Liver (tissue), 9 donors: Measurements from ENCODE around the gene SLC6A18. TPM values are rescaled to one million over a fixed set of nuclear protein-coding genes. Genes with fewer than 3 reads are reported as not detected.

Experiments used
- DNase-seq: peaks from one replicate; pipeline ENCODE4 v3.0.0-alpha.2; 2017; ENCODE audit warnings: low spot score
- H3K27ac ChIP-seq, 2 donors: one replicate each; pipeline ENCODE4 v1.7.0; 2013; ENCODE audit warnings: inconsistent platforms in 2 of 2, low read length in 2 of 2, control low read depth in 1 of 2, low read depth in 1 of 2, mild to moderate bottlenecking in 1 of 2
- H3K27me3 ChIP-seq, 4 donors: one replicate each; pipeline versions ENCODE4 v1.6.1 to v1.7.0; 2013; ENCODE audit warnings: low read length in 3 of 4, inconsistent platforms in 1 of 4, mild to moderate bottlenecking in 1 of 4, moderate library complexity in 1 of 4; ENCODE audit not compliant: control insufficient read depth in 4 of 4, insufficient read depth in 4 of 4
- H3K36me3 ChIP-seq, 4 donors: one replicate each; pipeline versions ENCODE4 v1.6.1 to v1.7.0; 2013; ENCODE audit warnings: low read length in 3 of 4, mild to moderate bottlenecking in 3 of 4, low read depth in 1 of 4, moderate library complexity in 1 of 4; ENCODE audit not compliant: control insufficient read depth in 4 of 4, insufficient read depth in 3 of 4
- H3K4me1 ChIP-seq, 4 donors: one replicate each; pipeline versions ENCODE4 v1.6.1 to v1.7.0; 2013; ENCODE audit warnings: low read length in 3 of 4, mild to moderate bottlenecking in 3 of 4, moderate library complexity in 1 of 4; ENCODE audit not compliant: control insufficient read depth in 4 of 4, insufficient read depth in 4 of 4
- H3K4me3 ChIP-seq, 3 donors: one replicate each; pipeline versions ENCODE4 v1.6.1 to v1.7.0; 2013; ENCODE audit warnings: low read length in 3 of 3, control low read depth in 1 of 3, low read depth in 1 of 3, mild to moderate bottlenecking in 1 of 3
- H3K9ac ChIP-seq, 2 donors: one replicate each; pipeline ENCODE4 v1.7.0; 2013; ENCODE audit warnings: low read length in 2 of 2, mild to moderate bottlenecking in 2 of 2, moderate library complexity in 2 of 2, control low read depth in 1 of 2, low read depth in 1 of 2
- H3K9me3 ChIP-seq, 4 donors: one replicate each; pipeline versions ENCODE4 v1.6.1 to v1.7.0; 2013; ENCODE audit warnings: low read length in 3 of 4; ENCODE audit not compliant: control insufficient read depth in 4 of 4
- EGR1 ChIP-seq, 2 donors: IDR thresholded peaks; 2 replicates each; pipeline ENCODE4 v1.6.1; 2016 to 2018; ENCODE audit warnings: antibody characterized with exemption in 2 of 2, low read depth in 2 of 2
- FOXA1 ChIP-seq: IDR thresholded peaks from 2 replicates; pipeline ENCODE4 v1.6.1; 2016; ENCODE audit warnings: antibody characterized with exemption
- FOXA2 ChIP-seq: IDR thresholded peaks from 2 replicates; pipeline ENCODE4 v1.6.1; 2016; ENCODE audit warnings: antibody characterized with exemption
- GABPA ChIP-seq, 2 donors: IDR thresholded peaks in 1 of 2; conservative IDR thresholded peaks in 1 of 2; 2 replicates each; pipeline ENCODE4 v1.6.1; 2016; ENCODE audit warnings: antibody characterized with exemption in 2 of 2, mild to moderate bottlenecking in 1 of 2, moderate library complexity in 1 of 2
- HNF4A ChIP-seq, 2 donors: conservative IDR thresholded peaks; 2 replicates each; pipeline ENCODE4 v1.6.1; 2016; ENCODE audit warnings: antibody characterized with exemption in 2 of 2, mild to moderate bottlenecking in 2 of 2
- HNF4G ChIP-seq: IDR thresholded peaks from 2 replicates; pipeline ENCODE4 v1.6.1; 2016; ENCODE audit warnings: antibody characterized with exemption
- JUND ChIP-seq, 2 donors: IDR thresholded peaks; 2 replicates each; pipeline ENCODE4 v1.6.1; 2016; ENCODE audit warnings: antibody characterized with exemption in 2 of 2
- NR2F2 ChIP-seq: IDR thresholded peaks from 2 replicates; pipeline ENCODE4 v1.6.1; 2016; ENCODE audit warnings: antibody characterized with exemption
- RAD21 ChIP-seq, 2 donors: IDR thresholded peaks; 2 replicates each; pipeline ENCODE4 v1.6.1; 2016; ENCODE audit warnings: antibody characterized with exemption in 2 of 2, mild to moderate bottlenecking in 2 of 2
- RXRA ChIP-seq, 2 donors: IDR thresholded peaks; 2 replicates each; pipeline ENCODE4 v1.6.1; 2017 to 2018; ENCODE audit warnings: antibody characterized with exemption in 2 of 2, mild to moderate bottlenecking in 1 of 2
- SP1 ChIP-seq: IDR thresholded peaks from 2 replicates; pipeline ENCODE4 v1.6.1; 2018; ENCODE audit warnings: antibody characterized with exemption, mild to moderate bottlenecking
- YY1 ChIP-seq: IDR thresholded peaks from 2 replicates; pipeline ENCODE4 v1.6.1; 2016; ENCODE audit warnings: antibody characterized with exemption, mild to moderate bottlenecking
- whole genome bisulfite sequencing: extraction: QIAGEN DNeasy Blood & Tissue Kit; methylation state at CpG from one replicate; pipeline ENCODE4 v1.1.7; 2013; 5-methylcytosine and 5-hydroxymethylcytosine counted together
- polyA plus RNA-seq, 2 donors: library from polyadenylated mRNA; stranded (reverse) in 1 of 2; unstranded in 1 of 2; fragments of 200-250 nt in 1 of 2; fragments of >200 nt in 1 of 2; fragmentation: Nextera tagmentation in 1 of 2; extraction: Ambion mirVana in 1 of 2; gene quantifications; one replicate each; pipeline versions ENCODE4 v1.2.1 to v1.2.3, GENCODE V29; 2013 to 2015
- total RNA-seq, 2 donors: library from RNA; depleted of rRNA; stranded (reverse); fragments of >200 nt; gene quantifications; one replicate each; pipeline ENCODE4 v1.2.3, GENCODE V29; 2014
- TF ChIP-seq, protein P1 (sequence below): IDR thresholded peaks from 2 replicates; pipeline ENCODE4 v1.6.1; 2016; ENCODE audit warnings: antibody characterized with exemption, mild to moderate bottlenecking
- TF ChIP-seq, protein P2 (sequence below): IDR thresholded peaks from 2 replicates; pipeline ENCODE4 v1.6.1; 2016; ENCODE audit warnings: antibody characterized with exemption
- TF ChIP-seq, protein P3 (sequence below): IDR thresholded peaks from 2 replicates; pipeline ENCODE4 v1.6.1; 2016; ENCODE audit warnings: antibody characterized with exemption
- donor health status: healthy.
- donor health status: healthy.
- donor health status: healthy.
- donor health status: healthy.
- donor health status: healthy.

The SLC6A18 gene
- total and polyA plus RNA-seq, 4 donors: not detected

DNA sequence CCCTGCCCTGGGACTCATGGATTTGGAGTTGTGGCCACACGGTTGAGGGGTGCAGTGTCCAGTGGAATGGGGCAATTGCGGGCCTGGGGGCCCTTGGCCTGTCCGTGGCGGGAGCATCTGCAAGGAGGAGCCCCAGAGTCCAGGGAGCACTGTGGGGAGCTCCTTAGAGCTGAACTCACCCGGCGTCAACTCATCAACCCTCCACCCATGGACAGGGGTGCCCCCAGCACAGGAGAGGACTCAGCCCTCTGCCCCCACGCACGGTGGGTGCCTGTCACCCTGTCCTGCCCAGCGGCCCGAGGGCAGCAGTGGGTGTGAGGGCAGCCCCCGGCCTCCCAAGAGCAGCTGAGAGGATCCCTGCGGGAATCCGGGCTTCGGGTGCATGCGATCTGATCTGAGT is 550 bp upstream of the SLC6A18 start:
- WGBS: 89% methylated on average over 15 of the region's 15 CpGs
- H3K27me3 ChIP-seq: no peaks in the 10 kb centered on the region
- H3K9ac ChIP-seq: no peak overlapping the region
- DNase-seq: no peak
- H3K4me3 ChIP-seq: no peak overlapping the region
- no peak overlapping the region for H3K27ac ChIP-seq
- H3K9me3 ChIP-seq: no peaks in the 10 kb centered on the region
- H3K4me1 ChIP-seq: no peaks in the 10 kb centered on the region
- TF ChIP-seq NR2F2 (no peak), SP1 (no peak), GABPA (IDR thresholded peaks at IDR 0.05 in 1 of 2, conservative IDR thresholded peaks at IDR 0.05 in 1 of 2) (no peak), RAD21 (IDR thresholded peaks at IDR 0.05) (no peak), HNF4G (no peak), EGR1 (IDR thresholded peaks at IDR 0.05; ENCODE audit: low read depth in 2 of 2) (no peak)
- TF ChIP-seq, protein P1, sequence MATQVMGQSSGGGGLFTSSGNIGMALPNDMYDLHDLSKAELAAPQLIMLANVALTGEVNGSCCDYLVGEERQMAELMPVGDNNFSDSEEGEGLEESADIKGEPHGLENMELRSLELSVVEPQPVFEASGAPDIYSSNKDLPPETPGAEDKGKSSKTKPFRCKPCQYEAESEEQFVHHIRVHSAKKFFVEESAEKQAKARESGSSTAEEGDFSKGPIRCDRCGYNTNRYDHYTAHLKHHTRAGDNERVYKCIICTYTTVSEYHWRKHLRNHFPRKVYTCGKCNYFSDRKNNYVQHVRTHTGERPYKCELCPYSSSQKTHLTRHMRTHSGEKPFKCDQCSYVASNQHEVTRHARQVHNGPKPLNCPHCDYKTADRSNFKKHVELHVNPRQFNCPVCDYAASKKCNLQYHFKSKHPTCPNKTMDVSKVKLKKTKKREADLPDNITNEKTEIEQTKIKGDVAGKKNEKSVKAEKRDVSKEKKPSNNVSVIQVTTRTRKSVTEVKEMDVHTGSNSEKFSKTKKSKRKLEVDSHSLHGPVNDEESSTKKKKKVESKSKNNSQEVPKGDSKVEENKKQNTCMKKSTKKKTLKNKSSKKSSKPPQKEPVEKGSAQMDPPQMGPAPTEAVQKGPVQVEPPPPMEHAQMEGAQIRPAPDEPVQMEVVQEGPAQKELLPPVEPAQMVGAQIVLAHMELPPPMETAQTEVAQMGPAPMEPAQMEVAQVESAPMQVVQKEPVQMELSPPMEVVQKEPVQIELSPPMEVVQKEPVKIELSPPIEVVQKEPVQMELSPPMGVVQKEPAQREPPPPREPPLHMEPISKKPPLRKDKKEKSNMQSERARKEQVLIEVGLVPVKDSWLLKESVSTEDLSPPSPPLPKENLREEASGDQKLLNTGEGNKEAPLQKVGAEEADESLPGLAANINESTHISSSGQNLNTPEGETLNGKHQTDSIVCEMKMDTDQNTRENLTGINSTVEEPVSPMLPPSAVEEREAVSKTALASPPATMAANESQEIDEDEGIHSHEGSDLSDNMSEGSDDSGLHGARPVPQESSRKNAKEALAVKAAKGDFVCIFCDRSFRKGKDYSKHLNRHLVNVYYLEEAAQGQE: no peak
- H3K36me3 ChIP-seq: no peaks in the 10 kb centered on the region

DNA sequence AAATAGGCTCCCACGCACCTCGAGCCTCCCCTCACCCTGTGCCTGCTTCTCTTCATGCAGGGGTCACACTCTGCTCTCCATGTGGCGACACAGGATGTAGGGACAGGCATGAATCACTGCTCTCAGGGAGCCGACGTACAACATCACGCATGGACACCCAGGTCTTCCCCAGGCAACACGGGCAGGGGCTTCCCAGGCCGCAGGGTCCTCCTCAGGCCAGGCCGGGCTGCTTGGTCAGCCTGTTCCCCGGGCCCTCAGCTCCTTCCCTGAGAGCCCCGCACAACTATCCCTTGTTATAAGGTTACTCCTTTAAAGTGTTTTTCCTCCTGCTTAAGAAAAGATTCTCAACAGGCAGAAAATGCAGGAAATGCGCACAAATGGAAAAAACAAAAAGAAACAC is 1.1 kb downstream of the SLC6A18 start:
- no peaks in the 10 kb centered on the region for H3K4me1 ChIP-seq
- no peaks in the 10 kb centered on the region for H3K9me3 ChIP-seq
- WGBS: 79% methylated on average over 12 of the region's 12 CpGs
- TF ChIP-seq, protein P2, sequence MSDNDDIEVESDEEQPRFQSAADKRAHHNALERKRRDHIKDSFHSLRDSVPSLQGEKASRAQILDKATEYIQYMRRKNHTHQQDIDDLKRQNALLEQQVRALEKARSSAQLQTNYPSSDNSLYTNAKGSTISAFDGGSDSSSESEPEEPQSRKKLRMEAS: no peak
- TF ChIP-seq FOXA1 (no peak), RXRA (IDR thresholded peaks at IDR 0.05) (no peak), HNF4G (no peak), EGR1 (IDR thresholded peaks at IDR 0.05; ENCODE audit: low read depth in 2 of 2) (no peak), JUND (IDR thresholded peaks at IDR 0.05) (no peak), GABPA (IDR thresholded peaks at IDR 0.05 in 1 of 2, conservative IDR thresholded peaks at IDR 0.05 in 1 of 2) (no peak), HNF4A (conservative IDR thresholded peaks at IDR 0.05) (no peak), YY1 (no peak), RAD21 (IDR thresholded peaks at IDR 0.05) (no peak), FOXA2 (no peak)
- TF ChIP-seq, protein P3, sequence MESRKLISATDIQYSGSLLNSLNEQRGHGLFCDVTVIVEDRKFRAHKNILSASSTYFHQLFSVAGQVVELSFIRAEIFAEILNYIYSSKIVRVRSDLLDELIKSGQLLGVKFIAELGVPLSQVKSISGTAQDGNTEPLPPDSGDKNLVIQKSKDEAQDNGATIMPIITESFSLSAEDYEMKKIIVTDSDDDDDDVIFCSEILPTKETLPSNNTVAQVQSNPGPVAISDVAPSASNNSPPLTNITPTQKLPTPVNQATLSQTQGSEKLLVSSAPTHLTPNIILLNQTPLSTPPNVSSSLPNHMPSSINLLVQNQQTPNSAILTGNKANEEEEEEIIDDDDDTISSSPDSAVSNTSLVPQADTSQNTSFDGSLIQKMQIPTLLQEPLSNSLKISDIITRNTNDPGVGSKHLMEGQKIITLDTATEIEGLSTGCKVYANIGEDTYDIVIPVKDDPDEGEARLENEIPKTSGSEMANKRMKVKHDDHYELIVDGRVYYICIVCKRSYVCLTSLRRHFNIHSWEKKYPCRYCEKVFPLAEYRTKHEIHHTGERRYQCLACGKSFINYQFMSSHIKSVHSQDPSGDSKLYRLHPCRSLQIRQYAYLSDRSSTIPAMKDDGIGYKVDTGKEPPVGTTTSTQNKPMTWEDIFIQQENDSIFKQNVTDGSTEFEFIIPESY: no peak
- TF ChIP-seq, protein P1: no peak
- H3K9ac ChIP-seq: no peak overlapping the region
- H3K36me3 ChIP-seq: no peaks in the 10 kb centered on the region
- no peak overlapping the region for H3K27ac ChIP-seq
- no peaks in the 10 kb centered on the region for H3K27me3 ChIP-seq
- H3K4me3 ChIP-seq: no peak overlapping the region
- DNase-seq: no peak
